GM23248 (cell line): ENCODE measurements around the gene GLB1L3. TPM values are rescaled to one million over a fixed set of nuclear protein-coding genes. Genes with fewer than 3 reads are reported as not detected.

Experiments used
- DNase-seq: peaks from one replicate; pipeline ENCODE4 v3.0.0-alpha.2; 2015
- H2AFZ ChIP-seq: fragments of 200-600 bp; sonication (generic); 2 replicates; pipeline ENCODE4 v1.6.1; 2016; ENCODE audit warnings: antibody characterized with exemption
- H3F3A ChIP-seq: fragments of 200-600 bp; sonication (generic); 2 replicates; pipeline ENCODE4 v1.6.1; 2016; ENCODE audit warnings: mild to moderate bottlenecking, antibody characterized with exemption, mixed run types; ENCODE audit not compliant: insufficient read depth
- H3K27ac ChIP-seq: fragments of 200-600 bp; sonication (generic); 2 replicates; pipeline ENCODE4 v1.5.1; 2016; ENCODE audit warnings: mild to moderate bottlenecking
- H3K27me3 ChIP-seq: fragments of 200-600 bp; sonication (generic); replicated peaks from 2 replicates; pipeline ENCODE4 v1.6.1; 2016; ENCODE audit warnings: mild to moderate bottlenecking; ENCODE audit not compliant: insufficient read depth
- H3K36me3 ChIP-seq: fragments of 200-600 bp; sonication (generic); 2 replicates; pipeline ENCODE4 v1.6.1; 2016; ENCODE audit warnings: low read depth, mild to moderate bottlenecking
- H3K4me1 ChIP-seq: fragments of 200-600 bp; sonication (generic); 2 replicates; pipeline ENCODE4 v1.6.1; 2016; ENCODE audit warnings: mild to moderate bottlenecking; ENCODE audit not compliant: insufficient read depth
- H3K4me2 ChIP-seq: fragments of 200-600 bp; sonication (generic); one replicate; pipeline ENCODE4 v1.6.1; 2016; ENCODE audit warnings: mild to moderate bottlenecking; ENCODE audit not compliant: unreplicated experiment
- H3K4me3 ChIP-seq: fragments of 200-600 bp; sonication (generic); 2 replicates; pipeline ENCODE4 v1.5.1; 2016; ENCODE audit warnings: mild to moderate bottlenecking
- H3K79me2 ChIP-seq: fragments of 200-600 bp; sonication (generic); 2 replicates; pipeline ENCODE4 v1.6.1; 2016; ENCODE audit warnings: mild to moderate bottlenecking; ENCODE audit not compliant: insufficient read depth
- H3K9ac ChIP-seq: fragments of 200-600 bp; sonication (generic); 2 replicates; pipeline ENCODE4 v1.6.1; 2016; ENCODE audit warnings: mild to moderate bottlenecking
- H3K9me2 ChIP-seq: fragments of 200-600 bp; sonication (generic); 2 replicates; pipeline ENCODE4 v1.6.1; 2016; ENCODE audit warnings: mixed run types, mild to moderate bottlenecking, moderate library complexity; ENCODE audit not compliant: insufficient read depth
- H3K9me3 ChIP-seq: fragments of 200-600 bp; sonication (generic); one replicate; pipeline ENCODE4 v1.6.1; 2017; ENCODE audit warnings: low read depth
- H4K20me1 ChIP-seq: fragments of 200-600 bp; sonication (generic); 2 replicates; pipeline ENCODE4 v1.6.0; 2016; ENCODE audit not compliant: insufficient read depth
- EZH2 ChIP-seq: fragments of 200-600 bp; sonication (generic); IDR thresholded peaks from 2 replicates; pipeline ENCODE4 v1.6.1; 2018; ENCODE audit warnings: antibody characterized with exemption, mild to moderate bottlenecking; ENCODE audit not compliant: insufficient read depth, poor library complexity, severe bottlenecking
- EZH2phosphoT487 ChIP-seq: fragments of 200-600 bp; sonication (generic); IDR thresholded peaks from 2 replicates; pipeline ENCODE4 v1.6.1; 2018; ENCODE audit warnings: antibody characterized with exemption, moderate library complexity, mild to moderate bottlenecking, low read depth; ENCODE audit not compliant: insufficient read depth
- WGBS, 2 experiments: methylation state at CpG; one replicate each; pipeline ENCODE4 v1.1.6; 2015 to 2017; ENCODE audit warnings: low lambda C conversion rate in 2 of 2, low coverage in 1 of 2; ENCODE audit errors: missing lambda C conversion rate in 2 of 2; 5-methylcytosine and 5-hydroxymethylcytosine counted together
- in situ Hi-C: fragments of 300-500 bp; cut with MboI; formaldehyde crosslinking; loops from 2 replicates; pipeline ENCODE4 v1.15.0; 2020
- polyA plus RNA-seq: library from polyadenylated mRNA; unstranded; fragments of >200 nt; fragmentation: Nextera tagmentation; extraction: Ambion mirVana; gene quantifications from 2 replicates; pipeline ENCODE4 v1.2.1, GENCODE V29; 2016
- total RNA-seq: library from RNA; depleted of rRNA; stranded (reverse); fragments of >200 nt; shearing (Covaris generic); gene quantifications from 2 replicates; pipeline ENCODE4 v1.2.3, GENCODE V29; 2014

GLB1L3 gene
- total and polyA plus RNA-seq, 2 experiments from 2014 or later: not detected

- no peak overlapping the region for H3K4me3 ChIP-seq
- no peaks in the 10 kb centered on the region for H3F3A ChIP-seq
- H3K27me3 ChIP-seq: no peaks in the 10 kb centered on the region
- no peaks in the 10 kb centered on the region for H3K36me3 ChIP-seq
- no peak overlapping the region for H3K9ac ChIP-seq
- H2AFZ ChIP-seq: no peak overlapping the region
- no peaks in the 10 kb centered on the region for H3K4me1 ChIP-seq
- H3K27ac ChIP-seq: no peak overlapping the region
- H3K9me2 ChIP-seq: no peaks in the 10 kb centered on the region
- H4K20me1 ChIP-seq: no peaks in the 10 kb centered on the region
- no peaks in the 10 kb centered on the region for H3K9me3 ChIP-seq
- H3K79me2 ChIP-seq: no peaks in the 10 kb centered on the region
- in situ Hi-C loops: no loop called here
- no peak overlapping the region for H3K4me2 ChIP-seq
- TF ChIP-seq EZH2: no peak
- no peak for DNase-seq
- 16 to 23% methylated on average over 4 of the region's 4 CpGs for WGBS, 2 experiments
Measured at GRCh38 chr11:134322553-134322952, 46.4 kb downstream of the GLB1L3 start.

DNA sequence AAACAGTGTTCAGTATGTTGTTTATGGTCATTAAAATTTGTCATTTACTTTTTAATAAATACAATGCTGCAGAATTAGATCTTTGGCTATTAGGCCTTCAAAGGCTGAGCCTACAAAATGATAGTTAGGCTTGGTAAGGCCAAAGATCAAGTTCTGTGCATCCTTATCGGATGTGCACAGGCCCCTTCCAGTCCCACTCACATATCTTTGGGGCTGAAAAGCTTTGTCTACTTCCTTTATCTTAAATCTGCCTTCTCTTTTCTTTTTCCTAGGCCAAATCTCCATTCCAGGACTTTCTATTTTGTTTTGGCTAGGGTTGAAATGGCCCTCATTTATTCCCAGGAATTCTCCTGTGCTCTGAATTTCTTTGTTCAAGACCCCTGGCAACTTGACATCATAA lies 52.3 kb downstream of the GLB1L3 start:
- H3K4me3 ChIP-seq: no peak overlapping the region
- peaks cover 31% of the 10 kb centered on the region for H3K27me3 ChIP-seq
- H3F3A ChIP-seq: no peaks in the 10 kb centered on the region
- H3K9me3 ChIP-seq: no peaks in the 10 kb centered on the region
- in situ Hi-C loops: no loop called here
- WGBS, 2 experiments: 28 to 46% methylated on average over 1 of the region's 1 CpG
- no peaks in the 10 kb centered on the region for H3K36me3 ChIP-seq
- no peaks in the 10 kb centered on the region for H4K20me1 ChIP-seq
- no peak for TF ChIP-seq EZH2phosphoT487
- H3K27ac ChIP-seq: no peak overlapping the region
- no peak overlapping the region for H3K9ac ChIP-seq
- H3K4me2 ChIP-seq: no peak overlapping the region
- no peaks in the 10 kb centered on the region for H3K9me2 ChIP-seq
- no peaks in the 10 kb centered on the region for H3K79me2 ChIP-seq
- no peaks in the 10 kb centered on the region for H3K4me1 ChIP-seq
- DNase-seq: no peak
- no peak overlapping the region for H2AFZ ChIP-seq

- TF ChIP-seq EZH2 (peak; percentile 61), EZH2phosphoT487 (no peak)
- Histone ChIP-seq H3K36me3 (no peaks in the 10 kb centered on the region), H4K20me1 (no peaks in the 10 kb centered on the region), H3K4me1 (no peaks in the 10 kb centered on the region), H3K9ac (no peak overlapping the region), H3K9me2 (no peaks in the 10 kb centered on the region), H3K27me3 (peaks cover 32% of the 10 kb centered on the region), H3K4me3 (no peak overlapping the region), H3K79me2 (no peaks in the 10 kb centered on the region), H3K4me2 (no peak overlapping the region), H3K27ac (no peak overlapping the region), H2AFZ (no peak overlapping the region), H3K9me3 (no peaks in the 10 kb centered on the region), H3F3A (no peaks in the 10 kb centered on the region)
- in situ Hi-C loops: no loop called here
- DNase-seq: no peak
- 35 to 36% methylated on average over 22 of the region's 22 CpGs for WGBS, 2 experiments
Measured at GRCh38 chr11:134330611-134331353, 54.6 kb downstream of the GLB1L3 start.

DNA sequence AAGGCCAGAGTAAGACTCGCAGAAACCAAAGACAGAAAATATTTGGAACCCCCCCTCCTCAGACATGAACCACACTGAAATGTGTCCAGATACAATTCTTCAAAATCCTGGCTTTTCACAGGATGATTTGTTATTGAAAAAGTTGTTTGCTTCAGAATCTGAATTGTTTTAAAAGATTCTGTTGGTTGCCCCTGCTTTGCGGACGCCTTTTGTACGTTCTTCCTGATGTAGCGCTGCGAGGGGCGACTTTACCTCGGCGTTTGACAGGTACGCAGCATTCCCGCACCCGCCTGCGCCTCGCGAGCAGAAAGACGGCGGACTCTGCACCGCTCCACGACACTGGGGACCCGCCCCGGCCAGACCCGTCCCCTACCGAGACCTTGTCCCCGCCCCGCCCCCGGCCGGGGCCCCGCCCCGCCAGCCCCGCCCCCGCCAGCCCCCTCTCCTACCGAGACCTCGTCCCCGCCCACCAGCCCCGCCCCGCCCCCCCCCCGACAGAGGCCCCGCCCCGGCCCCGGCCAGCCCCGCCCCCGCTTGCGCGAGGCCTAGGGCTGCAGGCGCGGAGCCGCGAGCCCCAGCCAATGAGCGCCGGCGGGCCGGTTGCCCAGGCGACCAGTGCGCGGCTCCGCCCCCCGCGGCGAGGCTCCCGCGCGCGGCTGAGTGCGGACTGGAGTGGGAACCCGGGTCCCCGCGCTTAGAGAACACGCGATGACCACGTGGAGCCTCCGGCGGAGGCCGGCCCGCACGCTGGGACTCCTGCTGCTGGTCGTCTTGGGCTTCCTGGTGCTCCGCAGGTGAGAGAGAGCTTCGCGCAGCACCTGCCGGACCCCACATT lies 55.4 kb downstream of the GLB1L3 start, which contains the start of gene GLB1L2:
Gene GLB1L2, plus strand, starts transcription at position 635 of the 835 bp plus-strand sequence. Its CDS starts 74 bp downstream, at position 709.
- no peak within 1 kb of the TSS for H3K4me2 ChIP-seq
- no peaks in the 10 kb centered on the region for H3F3A ChIP-seq
- H3K79me2 ChIP-seq: no peaks in the 10 kb centered on the region
- H3K4me1 ChIP-seq: no peaks in the 10 kb centered on the region
- TF ChIP-seq EZH2phosphoT487: no peak
- no peak for TF ChIP-seq EZH2
- H2AFZ ChIP-seq: peak within 1 kb of the TSS; percentile 56; the same call in 1 of the 2 replicates
- H3K4me3 ChIP-seq: no peak within 1 kb of the TSS
- 5% methylated on average over 35 to 37 of the region's 80 CpGs for WGBS, 2 experiments
- no peaks in the 10 kb centered on the region for H3K9me3 ChIP-seq
- no peaks in the 10 kb centered on the region for H3K36me3 ChIP-seq
- H3K27me3 ChIP-seq: peaks cover 33% of the 10 kb centered on the region
- H4K20me1 ChIP-seq: no peaks in the 10 kb centered on the region
- H3K9ac ChIP-seq: no peak within 1 kb of the TSS
- H3K27ac ChIP-seq: no peak within 1 kb of the TSS
- peak; percentile 47 for DNase-seq
- H3K9me2 ChIP-seq: no peaks in the 10 kb centered on the region
- in situ Hi-C loops: no loop called here
